ENCODE measurements around the gene DOCK11.

GRCh38 chrX:118614150-118614549, 118.5 kb downstream of the DOCK11 start:
- TF ChIP-seq CTCF (IDR thresholded peaks at IDR 0.05; ENCODE audit: borderline replicate concordance, extremely low read depth, low read length, poor library complexity, severe bottlenecking) (no peak), EZH2 (IDR thresholded peaks at IDR 0.05; ENCODE audit: borderline replicate concordance, low read depth, low read length, severe bottlenecking) (no peak)

Data from DND-41 (cell line).